ENCODE measurements around the gene SLC22A16. TPM values are rescaled to one million over a fixed set of nuclear protein-coding genes. Genes with fewer than 3 reads are reported as not detected.

The SLC22A16 gene
- total and polyA plus RNA-seq, 4 donors = 0.37 to 3.2 (median 0.99) TPM

DNA sequence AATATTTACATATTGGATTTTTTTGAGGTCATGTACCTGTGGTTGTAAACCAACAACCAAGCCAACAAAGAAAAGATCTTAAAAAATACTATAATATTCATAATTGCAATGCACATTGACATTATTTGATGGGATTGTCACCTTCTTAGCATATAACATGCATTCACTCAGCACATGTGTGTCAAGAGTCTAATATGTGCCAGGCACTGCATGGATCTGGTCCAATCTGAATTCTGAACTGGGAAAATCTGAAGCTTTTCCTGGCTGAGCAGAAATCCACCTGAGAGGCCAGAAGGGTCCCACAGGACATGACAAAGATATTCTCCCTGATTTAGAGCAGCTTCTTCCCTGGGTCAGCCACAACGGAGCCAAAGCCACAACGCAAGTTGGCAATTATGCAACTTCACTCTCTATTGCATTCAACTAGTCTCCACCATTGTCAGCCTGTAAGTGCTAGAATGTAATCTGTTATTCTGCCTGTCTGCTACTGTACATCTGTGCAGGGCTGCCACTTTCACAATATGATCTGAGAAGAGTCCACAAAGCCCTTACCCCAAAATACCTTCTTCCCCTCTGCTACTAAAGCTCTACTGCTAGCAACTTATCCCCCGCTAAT, 44.0 kb downstream of the SLC22A16 start:
- TF ChIP-seq, protein P1, sequence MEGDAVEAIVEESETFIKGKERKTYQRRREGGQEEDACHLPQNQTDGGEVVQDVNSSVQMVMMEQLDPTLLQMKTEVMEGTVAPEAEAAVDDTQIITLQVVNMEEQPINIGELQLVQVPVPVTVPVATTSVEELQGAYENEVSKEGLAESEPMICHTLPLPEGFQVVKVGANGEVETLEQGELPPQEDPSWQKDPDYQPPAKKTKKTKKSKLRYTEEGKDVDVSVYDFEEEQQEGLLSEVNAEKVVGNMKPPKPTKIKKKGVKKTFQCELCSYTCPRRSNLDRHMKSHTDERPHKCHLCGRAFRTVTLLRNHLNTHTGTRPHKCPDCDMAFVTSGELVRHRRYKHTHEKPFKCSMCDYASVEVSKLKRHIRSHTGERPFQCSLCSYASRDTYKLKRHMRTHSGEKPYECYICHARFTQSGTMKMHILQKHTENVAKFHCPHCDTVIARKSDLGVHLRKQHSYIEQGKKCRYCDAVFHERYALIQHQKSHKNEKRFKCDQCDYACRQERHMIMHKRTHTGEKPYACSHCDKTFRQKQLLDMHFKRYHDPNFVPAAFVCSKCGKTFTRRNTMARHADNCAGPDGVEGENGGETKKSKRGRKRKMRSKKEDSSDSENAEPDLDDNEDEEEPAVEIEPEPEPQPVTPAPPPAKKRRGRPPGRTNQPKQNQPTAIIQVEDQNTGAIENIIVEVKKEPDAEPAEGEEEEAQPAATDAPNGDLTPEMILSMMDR (IDR thresholded peaks at IDR 0.05; ENCODE audit: control extremely low read depth, extremely low read depth) = no peak
- H3K36me3 ChIP-seq (ENCODE audit: control insufficient read depth in 4 of 4, insufficient read depth in 4 of 4, low read length in 4 of 4) = no peaks in the 10 kb centered on the region
- no peak overlapping the region for H3K4me3 ChIP-seq
- no peak for ATAC-seq (ENCODE audit: insufficient read depth, low FRiP score)
- H3K27ac ChIP-seq (ENCODE audit: low read depth in 1 of 2, low read length in 1 of 2) = no peak overlapping the region
- no peak for DNase-seq
- H3K9me3 ChIP-seq (ENCODE audit: control insufficient read depth in 4 of 4, insufficient read depth in 3 of 4, low read length in 3 of 4) = no peaks in the 10 kb centered on the region
- 36 to 66% methylated on average over 3 of the region's 3 CpGs for WGBS, 2 donors
- H3K9ac ChIP-seq (ENCODE audit: insufficient read depth in 1 of 2, low read length in 2 of 2) = no peak overlapping the region
- H3K27me3 ChIP-seq (ENCODE audit: control insufficient read depth in 3 of 3, insufficient read depth in 3 of 3, low read length in 2 of 3) = peaks cover 0 to 2% (median 0%) of the 10 kb centered on the region in 3 donors
- no peaks in the 10 kb centered on the region for H3K4me1 ChIP-seq (ENCODE audit: control insufficient read depth in 5 of 5, insufficient read depth in 5 of 5, low read length in 5 of 5)

DNA sequence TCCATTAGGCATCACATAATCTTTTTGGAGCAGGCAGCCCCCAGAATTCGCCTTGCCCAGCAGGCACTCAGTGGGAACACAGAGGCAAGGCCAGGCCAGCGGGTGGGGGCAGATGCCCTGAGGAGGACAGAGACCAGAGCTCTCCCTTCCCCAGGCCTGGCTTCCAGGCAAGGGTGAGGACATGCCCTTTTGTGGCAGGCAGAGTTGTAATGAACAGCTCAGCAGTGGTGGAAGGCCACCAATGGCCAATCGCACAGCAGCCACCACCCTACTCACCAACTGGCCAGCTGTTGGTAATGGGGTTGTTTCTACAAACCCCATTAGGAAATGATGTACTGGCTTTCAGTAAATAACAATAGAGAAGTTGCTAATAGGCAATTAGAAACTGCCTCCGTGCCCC, 45.7 kb downstream of the SLC22A16 start:
- TF ChIP-seq, protein P1 (IDR thresholded peaks at IDR 0.05; ENCODE audit: control extremely low read depth, extremely low read depth) = no peak
- no peak overlapping the region for H3K9ac ChIP-seq (ENCODE audit: insufficient read depth in 1 of 2, low read length in 2 of 2)
- H3K27me3 ChIP-seq (ENCODE audit: control insufficient read depth in 3 of 3, insufficient read depth in 3 of 3, low read length in 2 of 3) = peaks cover 0 to 2% (median 0%) of the 10 kb centered on the region in 3 donors
- H3K4me3 ChIP-seq = no peak overlapping the region
- no peaks in the 10 kb centered on the region for H3K36me3 ChIP-seq (ENCODE audit: control insufficient read depth in 4 of 4, insufficient read depth in 4 of 4, low read length in 4 of 4)
- H3K4me1 ChIP-seq (ENCODE audit: control insufficient read depth in 5 of 5, insufficient read depth in 5 of 5, low read length in 5 of 5) = no peaks in the 10 kb centered on the region
- DNase-seq = no peak
- WGBS, 2 donors = 90 to 95% methylated on average over 4 of the region's 4 CpGs
- no peaks in the 10 kb centered on the region for H3K9me3 ChIP-seq (ENCODE audit: control insufficient read depth in 4 of 4, insufficient read depth in 3 of 4, low read length in 3 of 4)
- H3K27ac ChIP-seq (ENCODE audit: low read depth in 1 of 2, low read length in 1 of 2) = no peak overlapping the region
- ATAC-seq (ENCODE audit: insufficient read depth, low FRiP score) = no peak

DNA sequence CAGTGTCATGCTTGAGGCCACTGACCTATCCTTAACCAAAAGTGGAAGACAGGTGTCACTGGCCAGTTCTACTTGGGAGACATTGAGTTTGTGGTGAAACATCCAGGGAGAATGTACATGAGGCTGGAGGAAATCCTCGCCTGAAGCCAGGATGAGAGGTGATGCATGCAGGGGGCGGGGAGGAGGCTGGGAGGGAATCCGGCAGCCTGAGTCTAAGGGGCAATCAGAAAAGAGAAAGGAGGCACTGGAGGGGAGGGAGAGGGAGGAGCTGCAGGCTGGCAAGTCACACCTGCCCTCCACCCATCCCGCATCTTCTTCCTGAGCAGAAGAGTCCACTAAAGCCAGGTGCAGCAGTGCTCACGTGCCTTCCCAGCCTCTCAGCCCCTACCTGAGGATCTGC, 46.2 kb downstream of the SLC22A16 start:
- Histone ChIP-seq H3K27me3 (ENCODE audit: control insufficient read depth in 3 of 3, insufficient read depth in 3 of 3, low read length in 2 of 3) (peaks cover 0 to 2% (median 0%) of the 10 kb centered on the region in 3 donors), H3K9ac (ENCODE audit: insufficient read depth in 1 of 2, low read length in 2 of 2) (no peak overlapping the region), H3K4me3 (no peak overlapping the region), H3K36me3 (ENCODE audit: control insufficient read depth in 4 of 4, insufficient read depth in 4 of 4, low read length in 4 of 4) (no peaks in the 10 kb centered on the region), H3K27ac (ENCODE audit: low read depth in 1 of 2, low read length in 1 of 2) (no peak overlapping the region), H3K4me1 (ENCODE audit: control insufficient read depth in 5 of 5, insufficient read depth in 5 of 5, low read length in 5 of 5) (no peaks in the 10 kb centered on the region), H3K9me3 (ENCODE audit: control insufficient read depth in 4 of 4, insufficient read depth in 3 of 4, low read length in 3 of 4) (no peaks in the 10 kb centered on the region)
- ATAC-seq (ENCODE audit: insufficient read depth, low FRiP score) (no peak), DNase-seq (no peak)
- TF ChIP-seq, protein P1 (IDR thresholded peaks at IDR 0.05; ENCODE audit: control extremely low read depth, extremely low read depth) = no peak
- WGBS, 2 donors = 65 to 78% methylated on average over 5 of the region's 5 CpGs

DNA sequence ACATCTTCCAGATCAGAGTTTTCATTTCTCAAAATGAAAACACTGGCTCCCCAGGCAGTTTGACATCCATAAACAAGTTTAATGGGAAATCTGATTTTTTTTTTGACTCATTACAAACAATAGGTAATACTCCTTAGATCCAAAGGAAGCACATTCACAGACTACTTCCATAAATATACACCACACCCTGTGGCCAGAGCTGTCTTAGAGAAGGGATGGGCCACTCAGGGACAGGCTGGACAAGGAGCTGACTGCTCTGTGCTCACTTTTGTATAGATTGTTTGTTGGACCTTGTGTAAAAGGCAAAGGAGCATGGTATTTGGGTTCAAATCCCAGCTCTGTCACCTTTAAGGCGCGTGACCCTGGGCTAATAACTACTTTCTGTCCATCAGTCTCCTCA, 48.3 kb downstream of the SLC22A16 start:
- TF ChIP-seq, protein P1 (IDR thresholded peaks at IDR 0.05; ENCODE audit: control extremely low read depth, extremely low read depth) = no peak
- H3K36me3 ChIP-seq (ENCODE audit: control insufficient read depth in 4 of 4, insufficient read depth in 4 of 4, low read length in 4 of 4) = no peaks in the 10 kb centered on the region
- H3K4me1 ChIP-seq (ENCODE audit: control insufficient read depth in 5 of 5, insufficient read depth in 5 of 5, low read length in 5 of 5) = no peaks in the 10 kb centered on the region
- no peak for DNase-seq
- no peak overlapping the region for H3K27ac ChIP-seq (ENCODE audit: low read depth in 1 of 2, low read length in 1 of 2)
- peaks cover 0 to 2% (median 0%) of the 10 kb centered on the region in 3 donors for H3K27me3 ChIP-seq (ENCODE audit: control insufficient read depth in 3 of 3, insufficient read depth in 3 of 3, low read length in 2 of 3)
- WGBS, 2 donors = 99 to 100% methylated on average over 2 of the region's 2 CpGs
- H3K9me3 ChIP-seq (ENCODE audit: control insufficient read depth in 4 of 4, insufficient read depth in 3 of 4, low read length in 3 of 4) = no peaks in the 10 kb centered on the region
- H3K4me3 ChIP-seq = no peak overlapping the region
- no peak overlapping the region for H3K9ac ChIP-seq (ENCODE audit: insufficient read depth in 1 of 2, low read length in 2 of 2)
- ATAC-seq (ENCODE audit: insufficient read depth, low FRiP score) = no peak

Data from lung (tissue), 12 donors.